Endothelial cell of umbilical vein (primary cell): ENCODE results near the gene ZNF273. TPM values are rescaled to one million over a fixed set of nuclear protein-coding genes. Genes with fewer than 3 reads are reported as not detected.

ENCODE experiments used
- BruUV-seq: library from RNA; stranded (reverse); fragments of 400-500 nt; replicated peaks from 2 replicates; lab custom pipeline; 2021; lab: Mats Ljungman, UMichigan
- CTCF ChIA-PET: fragments of 300-600, 350-600 bp; sonication (Branson Sonifier 250); formaldehyde crosslinking; loops from one replicate; lab custom pipeline; 2021; ENCODE audit warnings: antibody characterized with exemption, inconsistent platforms; lab: Charles Lee
- POLR2A ChIA-PET: fragments of 300-600, 350-600 bp; sonication (Branson Sonifier 250); formaldehyde crosslinking; loops from one replicate; lab custom pipeline; 2021; ENCODE audit warnings: antibody characterized with exemption, inconsistent platforms; lab: Charles Lee
- DNase-seq: peaks from one replicate; pipeline ENCODE4 v3.0.0-alpha.2; 2011; ENCODE audit warnings: low read depth, low spot score
- FAIRE-seq: peaks from 2 replicates; lab custom pipeline; 2011; peaks lifted over from hg19 to GRCh38; lab: Jason Lieb, UNC
- H2AFZ ChIP-seq: 2 replicates; pipeline ENCODE4 v1.6.0; 2012; ENCODE audit warnings: low read depth, low read length, control low read depth, inconsistent platforms
- H3K27ac ChIP-seq: 2 replicates; pipeline ENCODE4 v1.5.1; 2011; ENCODE audit warnings: low read depth, mild to moderate bottlenecking, control low read depth, low read length, moderate library complexity; ENCODE audit not compliant: insufficient read depth
- H3K27me3 ChIP-seq, 2 experiments: 2 replicates each; pipeline versions ENCODE4 v1.6.0 to v1.6.1; 2011; ENCODE audit warnings: low read length in 2 of 2, mixed read lengths in 1 of 2; ENCODE audit not compliant: control insufficient read depth in 2 of 2, insufficient read depth in 2 of 2
- H3K36me3 ChIP-seq, 2 experiments: 2 replicates in 1 of 2; 3 replicates in 1 of 2; pipeline ENCODE4 v1.5.1; 2011; ENCODE audit warnings: low read length in 2 of 2, mild to moderate bottlenecking in 1 of 2, moderate library complexity in 1 of 2; ENCODE audit not compliant: control insufficient read depth in 2 of 2, insufficient read depth in 2 of 2; ENCODE audit errors: extremely low read depth in 1 of 2
- H3K4me1 ChIP-seq: 3 replicates; pipeline ENCODE4 v1.5.1; 2011; ENCODE audit warnings: mild to moderate bottlenecking, low read length; ENCODE audit not compliant: control insufficient read depth, insufficient read depth; ENCODE audit errors: extremely low read depth
- H3K4me2 ChIP-seq: 2 replicates; pipeline ENCODE4 v1.6.1; 2011; ENCODE audit warnings: low read length, control low read depth, mixed read lengths; ENCODE audit not compliant: insufficient read depth
- H3K4me3 ChIP-seq, 3 experiments: fragments of 200-600 bp in 1 of 3; sonication (generic), shearing (Covaris generic) in 1 of 3; replicated peaks in 1 of 3; 2 replicates each; pipeline ENCODE4 v1.5.1; 2011 to 2016; ENCODE audit warnings: control low read depth in 3 of 3, low read length in 3 of 3, mild to moderate bottlenecking in 2 of 3, inconsistent platforms in 1 of 3, low read depth in 1 of 3, moderate library complexity in 1 of 3; ENCODE audit not compliant: insufficient read depth in 1 of 3
- H3K79me2 ChIP-seq: 2 replicates; pipeline ENCODE4 v1.6.0; 2012; ENCODE audit warnings: low read length, inconsistent platforms; ENCODE audit not compliant: control insufficient read depth, insufficient read depth
- H3K9ac ChIP-seq: replicated peaks from 2 replicates; pipeline ENCODE3; 2011; ENCODE audit warnings: low read length, control low read depth; ENCODE audit not compliant: insufficient read depth; ENCODE audit errors: extremely low read depth
- H3K9me1 ChIP-seq: replicated peaks from 3 replicates; pipeline ENCODE4 v1.6.0; 2011; ENCODE audit warnings: mild to moderate bottlenecking, low read length; ENCODE audit not compliant: control insufficient read depth, insufficient read depth; ENCODE audit errors: extremely low read depth
- H3K9me3 ChIP-seq: replicated peaks from 2 replicates; pipeline ENCODE4 v1.5.1; 2012; ENCODE audit warnings: low read length, inconsistent platforms; ENCODE audit not compliant: control insufficient read depth, insufficient read depth
- H4K20me1 ChIP-seq: replicated peaks from 2 replicates; pipeline ENCODE3; 2011; ENCODE audit warnings: mild to moderate bottlenecking, low read length; ENCODE audit not compliant: control insufficient read depth, insufficient read depth; ENCODE audit errors: extremely low read depth
- EZH2 ChIP-seq: IDR thresholded peaks from 2 replicates; pipeline ENCODE4 v1.6.1; 2012; ENCODE audit warnings: borderline replicate concordance, low read depth, mild to moderate bottlenecking, moderate library complexity, low read length, inconsistent platforms; ENCODE audit not compliant: severe bottlenecking
- FOS ChIP-seq: IDR thresholded peaks from 2 replicates; pipeline ENCODE4 v1.6.1; 2011; ENCODE audit warnings: mild to moderate bottlenecking, low read length, moderate library complexity, borderline replicate concordance; ENCODE audit not compliant: insufficient read depth
- GATA2 ChIP-seq: IDR thresholded peaks from 2 replicates; pipeline ENCODE4 v1.7.0; 2011; ENCODE audit warnings: low read depth, mild to moderate bottlenecking, moderate library complexity, mixed read lengths, low read length; ENCODE audit not compliant: insufficient read length, insufficient read depth
- JUN ChIP-seq: IDR thresholded peaks from 2 replicates; pipeline ENCODE4 v1.6.1; 2011; ENCODE audit warnings: borderline replicate concordance, low read depth; ENCODE audit not compliant: insufficient read length, insufficient read depth
- MAX ChIP-seq: IDR thresholded peaks from 2 replicates; pipeline ENCODE4 v1.6.1; 2011; ENCODE audit not compliant: insufficient read depth, insufficient read length
- MYC ChIP-seq: IDR thresholded peaks from one replicate; pipeline ENCODE4 v1.6.1; 2011; ENCODE audit warnings: mild to moderate bottlenecking, low read depth, low read length
- POLR2A ChIP-seq: IDR thresholded peaks from 2 replicates; pipeline ENCODE4 v1.6.1; 2012; ENCODE audit warnings: low read depth, mild to moderate bottlenecking, control low read depth, low read length
- POLR2AphosphoS5 ChIP-seq: IDR thresholded peaks from 2 replicates; pipeline ENCODE4 v1.6.1; 2012; ENCODE audit warnings: low read depth, mild to moderate bottlenecking, control low read depth, low read length, moderate library complexity; ENCODE audit not compliant: insufficient read depth
- dilution Hi-C: fragments of 300-500 bp; cut with MboI; formaldehyde crosslinking; loops from one replicate; pipeline ENCODE4 v1.15.0; 2019; ENCODE audit warnings: low sequenced_read_pairs; ENCODE audit not compliant: extremely low pct_ligation_motif_present
- intact Hi-C: fragments of 100-400 bp; cut with micrococcal nuclease; formaldehyde crosslinking; loops from one replicate; pipeline ENCODE4 v1.10.0; 2022
- polyA plus RNA-seq, 4 experiments: library from polyadenylated mRNA; depleted of rRNA in 3 of 4; stranded (reverse) in 3 of 4; unstranded in 1 of 4; fragments of >200 nt; gene quantifications; 2 replicates each; pipeline versions ENCODE4 v1.2.1 to v1.2.3, GENCODE V29; 2011 to 2012; ENCODE audit warnings: missing spikeins in 1 of 4
- total RNA-seq: library from RNA; stranded (reverse); gene quantifications from 2 replicates; pipeline ENCODE4 v1.2.3, GENCODE V29; 2021
- TF ChIP-seq, protein P1 (sequence below), 2 donors: IDR thresholded peaks; 1 replicate in 1 of 2; 2 replicates in 1 of 2; pipeline ENCODE4 v1.5.1; 2011; ENCODE audit warnings: low read length in 2 of 2, mild to moderate bottlenecking in 2 of 2, moderate library complexity in 2 of 2, control low read depth in 1 of 2, inconsistent platforms in 1 of 2, low read depth in 1 of 2; ENCODE audit not compliant: insufficient read depth in 1 of 2; ENCODE audit errors: extremely low read depth in 1 of 2

Gene ZNF273
- total and polyA plus RNA-seq, 2 donors (not counting 3 experiments of a cell fraction or from before 2014, with no cell fraction given), result 1.4 to 4.1 TPM

DNA sequence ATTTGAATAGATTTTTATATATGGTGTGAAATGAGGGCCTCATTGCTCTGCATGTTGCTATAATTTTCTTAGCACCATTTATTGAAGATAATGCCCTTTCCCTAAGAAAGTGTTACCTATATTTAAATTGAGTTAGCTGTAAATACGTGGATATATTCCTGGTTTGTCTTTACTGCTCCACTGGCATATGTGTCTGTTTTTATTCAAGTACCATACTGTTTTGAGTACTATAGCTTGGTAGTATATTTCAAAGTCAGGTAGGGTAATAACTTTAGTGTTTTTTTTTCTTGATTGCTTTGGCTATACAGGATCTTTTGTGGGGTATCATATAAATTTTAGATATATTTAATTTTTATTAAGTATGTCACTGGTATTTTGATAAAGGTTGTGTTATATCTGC is 31.4 kb downstream of the ZNF273 start:
- POLR2A ChIA-PET, result no interaction called here
- Histone ChIP-seq H3K79me2 (no peaks in the 10 kb centered on the region), H3K27me3 (no peaks in the 10 kb centered on the region), H3K9me1 (no peaks in the 10 kb centered on the region), H2AFZ (no peak overlapping the region), H3K9ac (no peak overlapping the region), H3K9me3 (no peaks in the 10 kb centered on the region), H3K27ac (no peak overlapping the region), H4K20me1 (no peaks in the 10 kb centered on the region), H3K36me3 (no peaks in the 10 kb centered on the region), H3K4me3 (no peak overlapping the region), H3K4me1 (no peaks in the 10 kb centered on the region), H3K4me2 (no peak overlapping the region)
- DNase-seq (no peak), FAIRE-seq (no peak)
- CTCF ChIA-PET, result no interaction called here
- no peak for TF ChIP-seq GATA2
- TF ChIP-seq MYC, result no peak
- no peak for TF ChIP-seq JUN
- no peak for TF ChIP-seq POLR2A
- no peak for TF ChIP-seq MAX
- no peak for TF ChIP-seq POLR2AphosphoS5
- TF ChIP-seq EZH2, result no peak
- intact Hi-C loops (no loop called here), dilution Hi-C loops (no loop called here)
- no TSS peak for BruUV-seq

- dilution Hi-C loops, result no loop called here
- H3K27ac ChIP-seq, result no peak overlapping the region
- no peak overlapping the region for H3K4me3 ChIP-seq
- BruUV-seq, result no TSS peak
- no peaks in the 10 kb centered on the region for H3K27me3 ChIP-seq
- DNase-seq (no peak), FAIRE-seq (no peak)
- no peaks in the 10 kb centered on the region for H3K4me1 ChIP-seq
- POLR2A ChIA-PET, result no interaction called here
- no peaks in the 10 kb centered on the region for H4K20me1 ChIP-seq
- H3K36me3 ChIP-seq, result no peaks in the 10 kb centered on the region
- TF ChIP-seq, protein P1, sequence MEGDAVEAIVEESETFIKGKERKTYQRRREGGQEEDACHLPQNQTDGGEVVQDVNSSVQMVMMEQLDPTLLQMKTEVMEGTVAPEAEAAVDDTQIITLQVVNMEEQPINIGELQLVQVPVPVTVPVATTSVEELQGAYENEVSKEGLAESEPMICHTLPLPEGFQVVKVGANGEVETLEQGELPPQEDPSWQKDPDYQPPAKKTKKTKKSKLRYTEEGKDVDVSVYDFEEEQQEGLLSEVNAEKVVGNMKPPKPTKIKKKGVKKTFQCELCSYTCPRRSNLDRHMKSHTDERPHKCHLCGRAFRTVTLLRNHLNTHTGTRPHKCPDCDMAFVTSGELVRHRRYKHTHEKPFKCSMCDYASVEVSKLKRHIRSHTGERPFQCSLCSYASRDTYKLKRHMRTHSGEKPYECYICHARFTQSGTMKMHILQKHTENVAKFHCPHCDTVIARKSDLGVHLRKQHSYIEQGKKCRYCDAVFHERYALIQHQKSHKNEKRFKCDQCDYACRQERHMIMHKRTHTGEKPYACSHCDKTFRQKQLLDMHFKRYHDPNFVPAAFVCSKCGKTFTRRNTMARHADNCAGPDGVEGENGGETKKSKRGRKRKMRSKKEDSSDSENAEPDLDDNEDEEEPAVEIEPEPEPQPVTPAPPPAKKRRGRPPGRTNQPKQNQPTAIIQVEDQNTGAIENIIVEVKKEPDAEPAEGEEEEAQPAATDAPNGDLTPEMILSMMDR (IDR thresholded peaks at IDR 0.05; ENCODE audit: extremely low read depth in 1 of 2, insufficient read depth in 1 of 2, low read depth in 1 of 2, low read length in 2 of 2), result no peak
- TF ChIP-seq MYC, result no peak
- TF ChIP-seq JUN, result no peak
- TF ChIP-seq POLR2AphosphoS5, result no peak
- TF ChIP-seq POLR2A, result no peak
- no peak for TF ChIP-seq FOS
- no peak for TF ChIP-seq MAX
- TF ChIP-seq EZH2, result no peak
- TF ChIP-seq GATA2, result no peak
- no peaks in the 10 kb centered on the region for H3K79me2 ChIP-seq
- no peaks in the 10 kb centered on the region for H3K9me1 ChIP-seq
- H3K4me2 ChIP-seq, result no peak overlapping the region
- no peaks in the 10 kb centered on the region for H3K9me3 ChIP-seq
- no peak overlapping the region for H3K9ac ChIP-seq
- H2AFZ ChIP-seq, result no peak overlapping the region
- CTCF ChIA-PET, result interaction anchor here (3.2 kb wide), 1 partner anchor 12 kb away, joined by 9 read pairs; no protein-coding TSS in a partner anchor
- intact Hi-C loops, result no loop called here
Measured at GRCh38 chr7:64938540-64938939, 35.5 kb downstream of the ZNF273 start.
